K562 (cell line): ENCODE measurements around the gene FUZ. TPM values are rescaled to one million over a fixed set of nuclear protein-coding genes. Genes with fewer than 3 reads are reported as not detected.
A peak's percentile ranks its signal among the peaks of the same experiment; 100 is the strongest.

Experiments used
- CTCFL ChIP-seq: IDR thresholded peaks from 2 replicates; pipeline ENCODE4 v1.6.1; 2011; ENCODE audit warnings: borderline replicate concordance, low read depth, mild to moderate bottlenecking, moderate library complexity, low read length; ENCODE audit not compliant: insufficient read depth, poor library complexity, severe bottlenecking
- FOXP4 ChIP-seq: sonication (generic); formaldehyde crosslinking; IDR thresholded peaks from 2 replicates; pipeline ENCODE4 v1.8.0; 2022; ENCODE audit warnings: mild to moderate bottlenecking, missing genetic modification reagents, borderline replicate concordance
- GATAD2B ChIP-seq: fragments of 450-650 bp; IDR thresholded peaks from 2 replicates; pipeline ENCODE4 v1.6.1; 2017; ENCODE audit warnings: mild to moderate bottlenecking, borderline replicate concordance
- HBP1 ChIP-seq: fragments of 450-650 bp; formaldehyde crosslinking; IDR thresholded peaks from 2 replicates; pipeline ENCODE4 v1.4.0; 2022; ENCODE audit warnings: missing genetic modification characterization
- KAT8 ChIP-seq: fragments of 450-650 bp; IDR thresholded peaks from 2 replicates; pipeline ENCODE4 v1.6.1; 2016; ENCODE audit warnings: low read depth, mild to moderate bottlenecking
- MCM2 ChIP-seq: fragments of 450-650 bp; IDR thresholded peaks from 2 replicates; pipeline ENCODE4 v1.6.1; 2017; ENCODE audit warnings: low read depth, mild to moderate bottlenecking
- MIER1 ChIP-seq: fragments of 450-650 bp; IDR thresholded peaks from 2 replicates; pipeline ENCODE4 v1.6.1; 2016; ENCODE audit warnings: antibody characterized with exemption, mild to moderate bottlenecking, low read depth
- MYNN ChIP-seq, 2 experiments: sonication (generic); formaldehyde crosslinking in 1 of 2; IDR thresholded peaks; 2 replicates each; pipeline versions ENCODE4 v1.5.0 to v1.6.1; 2016 to 2020; ENCODE audit warnings: antibody characterized with exemption in 1 of 2, missing genetic modification reagents in 1 of 2
- PATZ1 ChIP-seq: fragments of 250-450 bp; sonication (Bioruptor Pico); IDR thresholded peaks from 2 replicates; pipeline ENCODE4 v1.5.0; 2020; ENCODE audit warnings: mild to moderate bottlenecking, borderline replicate concordance
- PHF21A ChIP-seq: fragments of 450-650 bp; IDR thresholded peaks from 2 replicates; pipeline ENCODE4 v1.6.1; 2017; ENCODE audit warnings: low read depth, borderline replicate concordance
- PHTF2 ChIP-seq: fragments of 250-450 bp; sonication (Bioruptor Pico); IDR thresholded peaks from 2 replicates; pipeline ENCODE4 v1.5.0; 2021; ENCODE audit warnings: mild to moderate bottlenecking
- SMAD1 ChIP-seq: fragments of 150-350 bp; IDR thresholded peaks from 2 replicates; pipeline ENCODE4 v1.6.1; 2014; ENCODE audit warnings: low read length, low read depth; ENCODE audit not compliant: partially characterized antibody
- SUPT5H ChIP-seq: fragments of 450-650 bp; IDR thresholded peaks from 2 replicates; pipeline ENCODE4 v1.6.1; 2016
- XRCC5 ChIP-seq: fragments of 200-400 bp; formaldehyde crosslinking; IDR thresholded peaks from 2 replicates; pipeline ENCODE4 v1.6.1; 2017; ENCODE audit warnings: low read depth, mild to moderate bottlenecking, low read length
- ZBTB33 ChIP-seq: sonication (generic); formaldehyde crosslinking; IDR thresholded peaks from 2 replicates; pipeline ENCODE4 v1.8.1; 2023; ENCODE audit warnings: mild to moderate bottlenecking, missing genetic modification reagents
- polyA plus RNA-seq, 8 experiments: library from polyadenylated mRNA; depleted of rRNA in 4 of 8; stranded (reverse) in 5 of 8; unstranded in 3 of 8; fragments of >200 nt; fragmentation: Nextera tagmentation in 2 of 8; fragmentation: Illumina TruSeq in 1 of 8; extraction: Ambion mirVana in 2 of 8; extraction: Trizol in 1 of 8; gene quantifications; 2 replicates each; pipeline versions ENCODE4 v1.2.1 to v1.2.3, GENCODE V29; 2011 to 2014; ENCODE audit warnings: inconsistent platforms in 1 of 8, missing spikeins in 1 of 8
- total RNA-seq, 7 experiments: library from RNA; depleted of rRNA in 6 of 7; stranded (reverse); fragments of >200 nt in 6 of 7; fragmentation: Illumina TruSeq in 2 of 7; extraction: Trizol in 2 of 7; gene quantifications; 2 replicates each; pipeline versions ENCODE4 v1.2.1 to v1.2.3, GENCODE V29; 2011 to 2021; ENCODE audit warnings: low replicate concordance in 1 of 7

Gene FUZ
- total and polyA plus RNA-seq, 9 of the 15 experiments (the other 6 are each of a cell fraction or from before 2014, with no cell fraction given), result 0.17 to 7.6 (median 3.6) TPM; not detected in 1

- TF ChIP-seq CTCFL, result peak; percentile 11
- no peak for TF ChIP-seq PHTF2 (CRISPR knock-in tag)
- peak; percentile 37; the same call in 1 of the 2 replicates for TF ChIP-seq MYNN (IDR thresholded peaks at IDR 0.05)
- no peak for TF ChIP-seq MYNN (CRISPR knock-in tag; IDR thresholded peaks at IDR 0.05)
- TF ChIP-seq MIER1, result no peak
- no peak for TF ChIP-seq PHF21A
- no peak for TF ChIP-seq GATAD2B
- peak; percentile 53; the same call in 1 of the 2 replicates for TF ChIP-seq SUPT5H
- no peak for TF ChIP-seq KAT8
- TF ChIP-seq SMAD1, result no peak
- no peak for TF ChIP-seq PATZ1 (CRISPR knock-in tag)
- no peak for TF ChIP-seq HBP1 (CRISPR knock-in tag)
- TF ChIP-seq FOXP4 (CRISPR knock-in tag), result no peak
- TF ChIP-seq XRCC5, result no peak
- TF ChIP-seq MCM2, result no peak
- peak; percentile 35; the same call in 1 of the 2 replicates for TF ChIP-seq ZBTB33
These were observed 45.2 kb upstream of the FUZ start (continued) for GRCh38 chr19:49858088-49858985.
